NB4 (cell line): Measurements from ENCODE around the gene TRAT1.

Source experiments
- DNase-seq: peaks from one replicate; pipeline ENCODE4 v3.0.0; 2010; ENCODE audit warnings: low read depth
- H3K4me3 ChIP-seq: one replicate; pipeline ENCODE4 v1.5.1; 2011; ENCODE audit warnings: mild to moderate bottlenecking, low read depth, low read length, moderate library complexity
- MYC ChIP-seq: IDR thresholded peaks from 2 replicates; pipeline ENCODE4 v1.6.1; 2011; ENCODE audit warnings: low read depth, low read length
- POLR2A ChIP-seq: IDR thresholded peaks from 2 replicates; pipeline ENCODE4 v1.6.1; 2011; ENCODE audit warnings: mild to moderate bottlenecking; ENCODE audit not compliant: insufficient read length; ENCODE audit errors: extremely low read depth
- TF ChIP-seq, protein P1 (sequence below): IDR thresholded peaks from one replicate; pipeline ENCODE4 v1.5.1; 2012; ENCODE audit warnings: low read depth, low read length
- TF ChIP-seq, protein P2 (sequence below): IDR thresholded peaks from 2 replicates; pipeline ENCODE4 v1.6.1; 2011; ENCODE audit warnings: low read depth, low read length

Gene TRAT1

DNA sequence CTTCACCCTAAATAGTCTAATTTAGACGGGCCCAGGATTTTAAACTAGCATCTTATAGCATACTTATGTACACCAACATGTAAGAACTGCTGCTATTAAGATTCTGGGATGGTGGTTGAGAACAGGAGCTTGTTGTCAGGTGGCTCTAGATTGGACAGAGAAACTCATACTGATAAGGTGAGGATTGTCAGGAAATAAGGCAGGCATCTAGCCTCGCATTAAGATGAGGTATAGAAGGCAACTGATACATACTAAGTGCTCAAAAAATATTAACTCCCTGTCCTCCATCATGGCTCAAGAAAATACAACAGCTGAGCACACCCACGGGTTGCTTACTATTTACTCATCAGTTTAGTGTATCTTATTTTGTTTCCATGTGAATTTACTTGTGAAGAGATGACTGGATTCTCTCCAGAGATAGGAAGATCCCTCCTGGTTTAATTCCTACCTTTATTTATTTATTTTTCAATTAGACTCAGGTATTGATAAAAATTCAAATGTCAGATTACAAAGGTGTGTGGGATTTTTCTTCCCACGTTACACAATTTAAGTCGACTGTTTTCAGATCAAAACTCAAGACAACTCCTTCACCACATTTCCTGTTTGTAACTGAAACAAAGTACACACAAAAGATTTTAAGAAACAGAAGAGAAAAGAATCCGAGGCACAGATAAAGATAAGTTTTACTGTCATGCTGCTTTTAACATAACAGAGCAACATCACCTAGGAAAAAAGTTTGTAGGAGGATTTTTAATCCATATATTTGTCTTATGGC is at the start of gene TRAT1:
TSS of gene TRAT1 (plus strand) at position 664 of the 775 bp plus-strand sequence. CDS start 142 bp downstream, outside the sequence.
- H3K4me3 ChIP-seq, result no peak within 1 kb of the TSS
- no peak for DNase-seq
- TF ChIP-seq, protein P1, sequence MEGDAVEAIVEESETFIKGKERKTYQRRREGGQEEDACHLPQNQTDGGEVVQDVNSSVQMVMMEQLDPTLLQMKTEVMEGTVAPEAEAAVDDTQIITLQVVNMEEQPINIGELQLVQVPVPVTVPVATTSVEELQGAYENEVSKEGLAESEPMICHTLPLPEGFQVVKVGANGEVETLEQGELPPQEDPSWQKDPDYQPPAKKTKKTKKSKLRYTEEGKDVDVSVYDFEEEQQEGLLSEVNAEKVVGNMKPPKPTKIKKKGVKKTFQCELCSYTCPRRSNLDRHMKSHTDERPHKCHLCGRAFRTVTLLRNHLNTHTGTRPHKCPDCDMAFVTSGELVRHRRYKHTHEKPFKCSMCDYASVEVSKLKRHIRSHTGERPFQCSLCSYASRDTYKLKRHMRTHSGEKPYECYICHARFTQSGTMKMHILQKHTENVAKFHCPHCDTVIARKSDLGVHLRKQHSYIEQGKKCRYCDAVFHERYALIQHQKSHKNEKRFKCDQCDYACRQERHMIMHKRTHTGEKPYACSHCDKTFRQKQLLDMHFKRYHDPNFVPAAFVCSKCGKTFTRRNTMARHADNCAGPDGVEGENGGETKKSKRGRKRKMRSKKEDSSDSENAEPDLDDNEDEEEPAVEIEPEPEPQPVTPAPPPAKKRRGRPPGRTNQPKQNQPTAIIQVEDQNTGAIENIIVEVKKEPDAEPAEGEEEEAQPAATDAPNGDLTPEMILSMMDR, result no peak
- TF ChIP-seq POLR2A (no peak), MYC (no peak)
- TF ChIP-seq, protein P2, sequence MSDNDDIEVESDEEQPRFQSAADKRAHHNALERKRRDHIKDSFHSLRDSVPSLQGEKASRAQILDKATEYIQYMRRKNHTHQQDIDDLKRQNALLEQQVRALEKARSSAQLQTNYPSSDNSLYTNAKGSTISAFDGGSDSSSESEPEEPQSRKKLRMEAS, result no peak

- DNase-seq, result no peak
- H3K4me3 ChIP-seq, result no peak overlapping the region
- TF ChIP-seq MYC, result no peak
- TF ChIP-seq, protein P2, result no peak
- TF ChIP-seq POLR2A, result no peak
- TF ChIP-seq, protein P1, result no peak
Observed at GRCh38 chr3:108775649-108776048, 46.9 kb upstream of the TRAT1 start.

DNA sequence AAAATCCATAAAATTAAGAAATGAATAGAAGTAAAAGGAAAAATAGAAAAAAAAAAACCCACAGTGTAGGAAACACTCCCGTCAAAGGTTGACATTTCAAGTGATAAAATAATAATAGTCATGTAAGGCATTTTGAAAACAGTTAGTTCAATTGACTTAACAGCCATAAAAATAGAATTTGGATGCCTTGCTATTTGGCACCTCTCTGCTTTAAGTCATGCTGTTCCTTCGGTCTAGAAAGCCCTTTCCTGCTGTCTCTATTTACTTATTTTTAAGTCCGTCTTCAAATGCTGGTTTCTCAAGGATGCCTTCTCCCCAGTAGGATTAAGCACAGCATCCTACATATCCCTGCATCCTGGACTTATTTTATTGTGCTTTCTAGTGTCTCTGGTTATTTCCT is 43.1 kb upstream of the TRAT1 start:
- H3K4me3 ChIP-seq, result no peak overlapping the region
- no peak for DNase-seq
- TF ChIP-seq MYC (no peak), POLR2A (no peak)
- TF ChIP-seq, protein P2, result no peak
- TF ChIP-seq, protein P1, result no peak

DNA sequence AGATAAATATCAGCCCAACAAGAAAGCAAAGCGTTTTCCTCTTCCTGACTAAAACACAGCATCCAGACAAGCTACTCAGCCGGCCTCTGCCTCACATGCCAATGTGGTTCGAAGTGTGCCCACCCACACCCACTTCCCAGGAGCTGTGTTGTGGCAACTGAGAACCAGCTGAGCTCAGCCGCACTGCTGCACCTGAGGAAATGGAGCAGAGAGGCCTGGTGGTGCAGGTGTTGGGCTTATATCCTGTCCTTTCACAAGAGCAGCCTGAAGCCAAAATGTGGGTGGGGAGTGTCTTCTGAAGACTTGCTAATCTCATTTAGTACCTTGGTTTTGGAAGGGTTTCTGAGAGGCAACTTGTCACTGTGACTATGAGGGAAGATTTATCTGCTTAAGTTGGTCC is 42.4 kb upstream of the TRAT1 start:
- H3K4me3 ChIP-seq, result no peak overlapping the region
- no peak for TF ChIP-seq MYC
- TF ChIP-seq, protein P2, result no peak
- no peak for TF ChIP-seq POLR2A
- TF ChIP-seq, protein P1, result no peak
- DNase-seq, result no peak

DNA sequence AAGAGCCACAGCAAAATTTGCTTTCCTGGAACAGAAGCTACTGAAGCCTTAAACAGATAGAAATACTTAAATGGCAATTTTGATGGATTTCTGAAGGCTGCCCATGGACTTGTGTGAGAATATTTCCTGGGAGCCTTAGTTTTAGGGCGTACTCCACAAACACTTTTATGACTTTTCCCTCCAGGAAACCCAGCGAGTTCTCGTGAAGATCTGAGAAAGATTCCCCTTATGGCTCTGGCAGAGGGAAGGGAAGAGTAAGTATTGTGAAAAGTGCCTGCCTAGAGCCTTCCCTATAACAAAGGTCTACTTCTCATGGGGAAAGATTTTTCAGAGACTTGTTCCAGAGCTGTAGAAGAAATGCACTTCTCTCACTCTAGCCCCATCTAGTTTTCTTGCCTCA is 31.1 kb upstream of the TRAT1 start:
- TF ChIP-seq MYC (no peak), POLR2A (no peak)
- TF ChIP-seq, protein P1, result no peak
- TF ChIP-seq, protein P2, result no peak
- no peak for DNase-seq
- no peak overlapping the region for H3K4me3 ChIP-seq

- no peak for DNase-seq
- no peak overlapping the region for H3K4me3 ChIP-seq
- TF ChIP-seq POLR2A (no peak), MYC (no peak)
- TF ChIP-seq, protein P1, result no peak
- TF ChIP-seq, protein P2, result no peak
Observed at GRCh38 chr3:108804437-108804836, 18.1 kb upstream of the TRAT1 start.
